HCT116 (cell line): ENCODE data around the gene PCDHA5. TPM values are rescaled to one million over a fixed set of nuclear protein-coding genes. Genes with fewer than 3 reads are reported as not detected.

Experiments
- ATAC-seq: fragments of 200-7000 bp; cut with Tn5 transposase; 2 replicates; pipeline ENCODE4 v1.9.1; 2020; ENCODE audit warnings: mild to moderate bottlenecking, moderate library complexity
- BruUV-seq: library from RNA; stranded (reverse); fragments of 400-500 nt; replicated peaks from 2 replicates; lab custom pipeline; 2021; lab: Mats Ljungman, UMichigan
- CTCF ChIA-PET: fragments of 300-600 bp; sonication (Branson Sonifier 250); formaldehyde crosslinking; loops from one replicate; lab custom pipeline; 2021; ENCODE audit warnings: antibody characterized with exemption; lab: Charles Lee
- POLR2A ChIA-PET: fragments of 300-600, 350-600 bp; sonication (Branson Sonifier 250); formaldehyde crosslinking; loops from one replicate; lab custom pipeline; 2021; ENCODE audit warnings: antibody characterized with exemption; lab: Charles Lee
- RAD21 ChIA-PET, 2 experiments: fragments of 300-600 bp; sonication (Branson Sonifier 250); formaldehyde crosslinking; loops; one replicate each; lab custom pipeline; 2023; ENCODE audit warnings: low total read pairs in 2 of 2; ENCODE audit not compliant: uncharacterized antibody in 2 of 2, unreplicated experiment in 2 of 2, low non-redundant PET in 1 of 2; lab: Charles Lee
- DNase-seq: peaks from one replicate; pipeline ENCODE4 v3.0.0-alpha.2; 2010; ENCODE audit warnings: low read depth, low spot score
- H2AFZ ChIP-seq: fragments of 200-600 bp; shearing (Covaris generic), sonication (generic); 2 replicates; pipeline ENCODE4 v1.6.1; 2017; ENCODE audit warnings: low read depth, mixed run types, mixed read lengths, antibody characterized with exemption, low read length; ENCODE audit not compliant: poor library complexity, severe bottlenecking
- H3K27ac ChIP-seq: 2 replicates; pipeline ENCODE4 v1.5.1; 2012; ENCODE audit warnings: low read depth, low read length
- H3K27me3 ChIP-seq: fragments of 200-600 bp; sonication (generic); 2 replicates; pipeline ENCODE4 v1.6.1; 2016; ENCODE audit warnings: mixed run types, low read length, mixed read lengths; ENCODE audit not compliant: insufficient read depth
- H3K36me3 ChIP-seq, 2 experiments: fragments of 200-500 bp in 1 of 2; fragments of 200-600 bp in 1 of 2; sonication (Bioruptor generic) in 1 of 2; sonication (generic) in 1 of 2; 2 replicates each; pipeline versions ENCODE4 v1.5.1 to v1.6.1; 2014 to 2016; ENCODE audit warnings: low read length in 2 of 2, inconsistent platforms in 1 of 2, mixed read lengths in 1 of 2, mixed run types in 1 of 2; ENCODE audit not compliant: insufficient read depth in 2 of 2, control insufficient read depth in 1 of 2
- H3K4me1 ChIP-seq, 2 experiments: fragments of 200-600 bp in 1 of 2; sonication (generic) in 1 of 2; 2 replicates each; pipeline versions ENCODE4 v1.5.1 to v1.6.1; 2012 to 2017; ENCODE audit warnings: low read length in 2 of 2, inconsistent platforms in 1 of 2, mild to moderate bottlenecking in 1 of 2, mixed read lengths in 1 of 2, mixed run types in 1 of 2, moderate library complexity in 1 of 2; ENCODE audit not compliant: insufficient read depth in 2 of 2, control insufficient read depth in 1 of 2
- H3K4me2 ChIP-seq: fragments of 200-600 bp; sonication (generic); 2 replicates; pipeline ENCODE4 v1.6.1; 2017; ENCODE audit warnings: mixed run types, low read length, mixed read lengths
- H3K4me3 ChIP-seq, 2 experiments: fragments of 200-600 bp in 1 of 2; sonication (generic) in 1 of 2; replicated peaks in 1 of 2; 2 replicates each; pipeline ENCODE4 v1.5.1; 2011 to 2016; ENCODE audit warnings: low read length in 2 of 2, control low read depth in 1 of 2, low read depth in 1 of 2, mild to moderate bottlenecking in 1 of 2, mixed read lengths in 1 of 2, mixed run types in 1 of 2
- H3K79me2 ChIP-seq: fragments of 200-600 bp; sonication (generic); 2 replicates; pipeline ENCODE4 v1.6.1; 2017; ENCODE audit warnings: mild to moderate bottlenecking, mixed run types, low read length, moderate library complexity, mixed read lengths; ENCODE audit not compliant: insufficient read depth
- H3K9ac ChIP-seq: fragments of 200-600 bp; sonication (generic); 2 replicates; pipeline ENCODE4 v1.6.1; 2016; ENCODE audit warnings: low read length, mixed read lengths
- H3K9me2 ChIP-seq: fragments of 200-600 bp; sonication (generic), shearing (Covaris generic); 2 replicates; pipeline ENCODE4 v1.6.1; 2017; ENCODE audit warnings: mixed run types, mild to moderate bottlenecking, moderate library complexity; ENCODE audit not compliant: insufficient read depth
- H3K9me3 ChIP-seq, 2 experiments: fragments of 200-500 bp in 1 of 2; fragments of 200-600 bp in 1 of 2; sonication (Bioruptor generic) in 1 of 2; sonication (generic) in 1 of 2; 2 replicates each; pipeline ENCODE4 v1.6.1; 2014 to 2017; ENCODE audit warnings: low read length in 2 of 2, mixed read lengths in 2 of 2, inconsistent platforms in 1 of 2, low read depth in 1 of 2, mild to moderate bottlenecking in 1 of 2, mixed run types in 1 of 2, moderate library complexity in 1 of 2; ENCODE audit not compliant: control insufficient read depth in 1 of 2, insufficient read depth in 1 of 2
- H4K20me1 ChIP-seq: fragments of 200-600 bp; sonication (generic), shearing (Covaris generic); 2 replicates; pipeline ENCODE4 v1.6.1; 2017; ENCODE audit warnings: mixed run types, mild to moderate bottlenecking, moderate library complexity; ENCODE audit not compliant: insufficient read depth
- EGR1 ChIP-seq: IDR thresholded peaks from 2 replicates; pipeline ENCODE4 v1.6.1; 2012; ENCODE audit warnings: low read depth
- EZH2phosphoT487 ChIP-seq: fragments of 200-600 bp; IDR thresholded peaks from 2 replicates; pipeline ENCODE4 v1.6.1; 2018; ENCODE audit warnings: antibody characterized with exemption, borderline replicate concordance
- FOSL1 ChIP-seq: IDR thresholded peaks from 2 replicates; pipeline ENCODE4 v1.6.1; 2012; ENCODE audit warnings: low read depth
- POLR2A ChIP-seq: IDR thresholded peaks from 2 replicates; pipeline ENCODE4 v1.7.0; 2011; ENCODE audit warnings: borderline replicate concordance; ENCODE audit not compliant: insufficient read depth, insufficient read length; ENCODE audit errors: extremely low read depth
- intact Hi-C: fragments of 100-400 bp; cut with micrococcal nuclease; formaldehyde crosslinking; loops from 2 replicates; pipeline ENCODE4 v1.10.0; 2022
- total RNA-seq: library from RNA; stranded (reverse); gene quantifications from one replicate; pipeline ENCODE4 v1.2.1, GENCODE V29; 2021; ENCODE audit not compliant: unreplicated experiment
- TF ChIP-seq, protein P1 (sequence below), 3 experiments: fragments of 200-600 bp in 1 of 3; sonication (generic) in 1 of 3; IDR thresholded peaks in 2 of 3; conservative IDR thresholded peaks in 1 of 3; 2 replicates each; pipeline ENCODE4 v1.5.1; 2012 to 2017; ENCODE audit warnings: low read depth in 2 of 3, low read length in 2 of 3, antibody characterized with exemption in 1 of 3, borderline replicate concordance in 1 of 3, control low read depth in 1 of 3, mild to moderate bottlenecking in 1 of 3, mixed read lengths in 1 of 3, mixed run types in 1 of 3, moderate library complexity in 1 of 3; ENCODE audit not compliant: insufficient read depth in 1 of 3
- TF ChIP-seq, protein P2 (sequence below): IDR thresholded peaks from 2 replicates; pipeline ENCODE4 v1.6.1; 2012; ENCODE audit warnings: low read depth

PCDHA5 gene
- total RNA-seq, 1 experiment from 2014 or later = not detected

DNA sequence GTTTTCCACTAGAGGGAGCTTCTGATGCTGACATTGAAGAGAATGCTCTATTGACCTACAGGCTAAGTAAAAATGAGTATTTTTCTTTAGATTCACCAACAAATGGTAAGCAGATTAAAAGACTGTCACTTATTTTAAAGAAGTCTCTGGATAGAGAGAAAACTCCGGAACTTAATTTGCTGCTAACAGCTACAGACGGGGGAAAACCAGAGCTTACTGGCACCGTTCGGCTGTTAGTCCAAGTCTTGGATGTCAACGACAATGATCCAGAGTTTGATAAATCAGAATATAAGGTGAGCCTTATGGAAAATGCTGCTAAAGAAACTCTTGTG, 48.1 kb downstream of the PCDHA5 start:
- H3K4me1 ChIP-seq = no peaks in the 10 kb centered on the region
- no peaks in the 10 kb centered on the region for H4K20me1 ChIP-seq
- H3K4me3 ChIP-seq = no peak overlapping the region
- no peak for ATAC-seq
- H3K79me2 ChIP-seq = no peaks in the 10 kb centered on the region
- TF ChIP-seq, protein P1, sequence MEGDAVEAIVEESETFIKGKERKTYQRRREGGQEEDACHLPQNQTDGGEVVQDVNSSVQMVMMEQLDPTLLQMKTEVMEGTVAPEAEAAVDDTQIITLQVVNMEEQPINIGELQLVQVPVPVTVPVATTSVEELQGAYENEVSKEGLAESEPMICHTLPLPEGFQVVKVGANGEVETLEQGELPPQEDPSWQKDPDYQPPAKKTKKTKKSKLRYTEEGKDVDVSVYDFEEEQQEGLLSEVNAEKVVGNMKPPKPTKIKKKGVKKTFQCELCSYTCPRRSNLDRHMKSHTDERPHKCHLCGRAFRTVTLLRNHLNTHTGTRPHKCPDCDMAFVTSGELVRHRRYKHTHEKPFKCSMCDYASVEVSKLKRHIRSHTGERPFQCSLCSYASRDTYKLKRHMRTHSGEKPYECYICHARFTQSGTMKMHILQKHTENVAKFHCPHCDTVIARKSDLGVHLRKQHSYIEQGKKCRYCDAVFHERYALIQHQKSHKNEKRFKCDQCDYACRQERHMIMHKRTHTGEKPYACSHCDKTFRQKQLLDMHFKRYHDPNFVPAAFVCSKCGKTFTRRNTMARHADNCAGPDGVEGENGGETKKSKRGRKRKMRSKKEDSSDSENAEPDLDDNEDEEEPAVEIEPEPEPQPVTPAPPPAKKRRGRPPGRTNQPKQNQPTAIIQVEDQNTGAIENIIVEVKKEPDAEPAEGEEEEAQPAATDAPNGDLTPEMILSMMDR (IDR thresholded peaks at IDR 0.05 in 2 of 3, conservative IDR thresholded peaks at IDR 0.05 in 1 of 3; ENCODE audit: borderline replicate concordance in 1 of 3, insufficient read depth in 1 of 3, low read depth in 2 of 3, low read length in 2 of 3) = peak in 2 of 3 experiments; percentile 28 to 34; a peak in 3 of 6 replicates
- TF ChIP-seq EGR1 = no peak
- TF ChIP-seq, all 23 proteins: peak for 1
- RAD21 ChIA-PET = interaction anchor here in 1 of 2 experiments (1.4 kb wide), 1 partner anchor 171 kb away, joined by 4 read pairs; no protein-coding TSS in a partner anchor
- CTCF ChIA-PET = interaction anchor here (1.0 to 3.0 kb wide), 2 partner anchors 10 to 171 kb away, joined by 3 to 21 read pairs; no protein-coding TSS in a partner anchor
- H3K27ac ChIP-seq = no peak overlapping the region
- no peak overlapping the region for H2AFZ ChIP-seq
- no TSS peak for BruUV-seq
- peak; percentile 10 for DNase-seq
- no peak overlapping the region for H3K9ac ChIP-seq
- intact Hi-C loops = no loop called here
- H3K36me3 ChIP-seq = no peaks in the 10 kb centered on the region
- H3K9me2 ChIP-seq = no peaks in the 10 kb centered on the region
- POLR2A ChIA-PET = interaction anchor here (1.2 kb wide), 1 partner anchor 171 kb away, joined by 4 read pairs; no protein-coding TSS in a partner anchor
- H3K27me3 ChIP-seq = no peaks in the 10 kb centered on the region
- no peak overlapping the region for H3K4me2 ChIP-seq
- no peaks in the 10 kb centered on the region for H3K9me3 ChIP-seq

DNA sequence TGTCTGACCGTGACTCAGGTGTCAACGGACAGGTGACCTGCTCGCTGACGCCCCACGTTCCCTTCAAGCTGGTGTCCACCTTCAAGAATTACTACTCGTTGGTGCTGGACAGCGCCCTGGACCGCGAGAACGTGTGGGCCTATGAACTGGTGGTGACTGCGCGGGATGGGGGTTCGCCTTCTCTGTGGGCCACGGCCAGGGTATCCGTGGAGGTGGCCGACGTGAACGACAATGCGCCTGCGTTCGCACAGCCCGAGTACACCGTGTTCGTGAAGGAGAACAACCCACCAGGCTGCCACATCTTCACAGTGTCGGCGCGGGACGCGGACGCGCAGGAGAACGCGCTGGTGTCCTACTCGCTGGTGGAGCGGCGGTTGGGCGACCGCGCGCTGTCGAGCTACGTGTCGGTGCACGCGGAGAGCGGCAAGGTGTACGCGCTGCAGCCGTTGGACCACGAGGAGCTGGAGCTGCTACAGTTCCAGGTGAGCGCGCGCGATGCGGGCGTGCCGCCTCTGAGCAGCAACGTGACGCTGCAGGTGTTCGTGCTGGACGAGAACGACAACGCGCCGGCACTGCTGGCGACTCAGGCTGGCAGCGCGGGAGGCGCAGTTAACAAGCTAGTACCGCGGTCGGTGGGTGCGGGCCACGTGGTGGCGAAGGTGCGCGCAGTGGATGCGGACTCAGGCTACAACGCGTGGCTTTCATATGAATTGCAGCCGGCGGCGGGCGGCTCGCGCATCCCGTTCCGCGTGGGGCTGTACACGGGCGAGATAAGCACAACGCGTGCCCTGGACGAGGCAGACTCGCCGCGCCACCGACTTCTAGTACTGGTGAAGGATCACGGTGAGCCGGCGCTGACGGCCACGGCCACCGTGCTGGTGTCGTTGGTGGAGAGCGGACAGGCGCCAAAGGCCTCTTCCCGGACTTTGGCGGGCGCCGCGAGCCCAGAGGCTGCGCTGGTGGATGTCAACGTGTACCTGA, 49.1 kb downstream of the PCDHA5 start:
- CTCF ChIA-PET = interaction anchor here (3.0 kb wide), 1 partner anchor 170 kb away, joined by 21 read pairs; no protein-coding TSS in a partner anchor
- Histone ChIP-seq H3K9me2 (no peaks in the 10 kb centered on the region), H3K79me2 (no peaks in the 10 kb centered on the region)
- TF ChIP-seq POLR2A = no peak
- TF ChIP-seq EZH2phosphoT487 = no peak
- TF ChIP-seq, protein P2, sequence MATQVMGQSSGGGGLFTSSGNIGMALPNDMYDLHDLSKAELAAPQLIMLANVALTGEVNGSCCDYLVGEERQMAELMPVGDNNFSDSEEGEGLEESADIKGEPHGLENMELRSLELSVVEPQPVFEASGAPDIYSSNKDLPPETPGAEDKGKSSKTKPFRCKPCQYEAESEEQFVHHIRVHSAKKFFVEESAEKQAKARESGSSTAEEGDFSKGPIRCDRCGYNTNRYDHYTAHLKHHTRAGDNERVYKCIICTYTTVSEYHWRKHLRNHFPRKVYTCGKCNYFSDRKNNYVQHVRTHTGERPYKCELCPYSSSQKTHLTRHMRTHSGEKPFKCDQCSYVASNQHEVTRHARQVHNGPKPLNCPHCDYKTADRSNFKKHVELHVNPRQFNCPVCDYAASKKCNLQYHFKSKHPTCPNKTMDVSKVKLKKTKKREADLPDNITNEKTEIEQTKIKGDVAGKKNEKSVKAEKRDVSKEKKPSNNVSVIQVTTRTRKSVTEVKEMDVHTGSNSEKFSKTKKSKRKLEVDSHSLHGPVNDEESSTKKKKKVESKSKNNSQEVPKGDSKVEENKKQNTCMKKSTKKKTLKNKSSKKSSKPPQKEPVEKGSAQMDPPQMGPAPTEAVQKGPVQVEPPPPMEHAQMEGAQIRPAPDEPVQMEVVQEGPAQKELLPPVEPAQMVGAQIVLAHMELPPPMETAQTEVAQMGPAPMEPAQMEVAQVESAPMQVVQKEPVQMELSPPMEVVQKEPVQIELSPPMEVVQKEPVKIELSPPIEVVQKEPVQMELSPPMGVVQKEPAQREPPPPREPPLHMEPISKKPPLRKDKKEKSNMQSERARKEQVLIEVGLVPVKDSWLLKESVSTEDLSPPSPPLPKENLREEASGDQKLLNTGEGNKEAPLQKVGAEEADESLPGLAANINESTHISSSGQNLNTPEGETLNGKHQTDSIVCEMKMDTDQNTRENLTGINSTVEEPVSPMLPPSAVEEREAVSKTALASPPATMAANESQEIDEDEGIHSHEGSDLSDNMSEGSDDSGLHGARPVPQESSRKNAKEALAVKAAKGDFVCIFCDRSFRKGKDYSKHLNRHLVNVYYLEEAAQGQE = peak; percentile 22
- no peak for TF ChIP-seq FOSL1
- TF ChIP-seq, all 23 proteins: peak for 1
- Histone ChIP-seq H3K4me2 (no peak overlapping the region), H3K4me3 (no peak overlapping the region), H3K36me3 (no peaks in the 10 kb centered on the region), H3K27ac (no peak overlapping the region), H3K9me3 (no peaks in the 10 kb centered on the region), H3K9ac (no peak overlapping the region), H3K4me1 (no peaks in the 10 kb centered on the region), H2AFZ (no peak overlapping the region), H4K20me1 (no peaks in the 10 kb centered on the region), H3K27me3 (no peaks in the 10 kb centered on the region)
- intact Hi-C loops = no loop called here
- DNase-seq = no peak
- ATAC-seq = no peak
- ChIA-PET POLR2A (interaction anchor here (1.2 kb wide), 1 partner anchor 170 kb away, joined by 4 read pairs; no protein-coding TSS in a partner anchor), RAD21 (no interaction called here)
- BruUV-seq = no TSS peak
